Gastrocnemius medialis (tissue), 4 donors: ENCODE results near the gene AFAP1L1.

Source experiments
- CTCF ChIP-seq, 5 experiments: fragments of 450-650 bp in 3 of 5; fragments of 200-600 bp in 2 of 5; sonication (generic) in 2 of 5; IDR thresholded peaks in 4 of 5; conservative IDR thresholded peaks in 1 of 5; 1 replicate in 4 of 5; 2 replicates in 1 of 5; pipeline ENCODE4 v1.5.1; 2016 to 2019; ENCODE audit warnings: antibody characterized with exemption in 5 of 5, mild to moderate bottlenecking in 3 of 5, moderate library complexity in 3 of 5
- POLR2A ChIP-seq, 2 donors: fragments of 450-650 bp; IDR thresholded peaks; one replicate each; pipeline ENCODE4 v1.6.1; 2017; ENCODE audit warnings: antibody characterized with exemption in 2 of 2, mild to moderate bottlenecking in 2 of 2, moderate library complexity in 2 of 2

- TF ChIP-seq CTCF (IDR thresholded peaks at IDR 0.05 in 4 of 5, conservative IDR thresholded peaks at IDR 0.05 in 1 of 5) (no peak), POLR2A (IDR thresholded peaks at IDR 0.05) (no peak)
These were observed 6.1 kb downstream of the AFAP1L1 start for GRCh38 chr5:149277801-149278200.
